GM12878 (cell line): Measurements from ENCODE around the gene THOC5.

ENCODE experiments used
- CTCF ChIP-seq, 3 experiments: IDR thresholded peaks in 2 of 3; conservative IDR thresholded peaks in 1 of 3; 2 replicates each; pipeline ENCODE4 v1.5.1; 2011; ENCODE audit warnings: low read depth in 3 of 3, low read length in 3 of 3, mild to moderate bottlenecking in 3 of 3, control low read depth in 2 of 3, moderate library complexity in 2 of 3, inconsistent platforms in 1 of 3, mixed read lengths in 1 of 3; ENCODE audit not compliant: control insufficient read depth in 2 of 3, insufficient read depth in 1 of 3; ENCODE audit errors: extremely low read depth in 1 of 3
- NFIC ChIP-seq: IDR thresholded peaks from 2 replicates; pipeline ENCODE4 v1.6.1; 2012; ENCODE audit warnings: low read depth, mild to moderate bottlenecking, inconsistent platforms, low read length, moderate library complexity
- POLR2A ChIP-seq: IDR thresholded peaks from 2 replicates; pipeline ENCODE4 v1.6.1; 2011; ENCODE audit warnings: low read depth, mild to moderate bottlenecking, low read length
- POLR2AphosphoS5 ChIP-seq: IDR thresholded peaks from 2 replicates; pipeline ENCODE4 v1.6.1; 2011; ENCODE audit warnings: mild to moderate bottlenecking, low read length, inconsistent platforms
- TF ChIP-seq, protein P1 (sequence below): IDR thresholded peaks from 2 replicates; pipeline ENCODE4 v1.6.1; 2012; ENCODE audit warnings: low read depth, low read length, improper control_type of control experiment
- TF ChIP-seq, protein P2 (sequence below): IDR thresholded peaks from 2 replicates; pipeline ENCODE4 v1.6.1; 2012; ENCODE audit warnings: mild to moderate bottlenecking, low read depth, low read length

GRCh38 chr22:29569011-29569678 lies 15.6 kb upstream of the THOC5 start:
- TF ChIP-seq, protein P1, sequence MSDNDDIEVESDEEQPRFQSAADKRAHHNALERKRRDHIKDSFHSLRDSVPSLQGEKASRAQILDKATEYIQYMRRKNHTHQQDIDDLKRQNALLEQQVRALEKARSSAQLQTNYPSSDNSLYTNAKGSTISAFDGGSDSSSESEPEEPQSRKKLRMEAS, result no peak
- TF ChIP-seq CTCF (IDR thresholded peaks at IDR 0.05 in 2 of 3, conservative IDR thresholded peaks at IDR 0.05 in 1 of 3; ENCODE audit: control insufficient read depth in 2 of 3, extremely low read depth in 1 of 3, insufficient read depth in 1 of 3, low read depth in 3 of 3, low read length in 3 of 3) (no peak), POLR2AphosphoS5 (no peak), NFIC (no peak), POLR2A (no peak)
- TF ChIP-seq, protein P2, sequence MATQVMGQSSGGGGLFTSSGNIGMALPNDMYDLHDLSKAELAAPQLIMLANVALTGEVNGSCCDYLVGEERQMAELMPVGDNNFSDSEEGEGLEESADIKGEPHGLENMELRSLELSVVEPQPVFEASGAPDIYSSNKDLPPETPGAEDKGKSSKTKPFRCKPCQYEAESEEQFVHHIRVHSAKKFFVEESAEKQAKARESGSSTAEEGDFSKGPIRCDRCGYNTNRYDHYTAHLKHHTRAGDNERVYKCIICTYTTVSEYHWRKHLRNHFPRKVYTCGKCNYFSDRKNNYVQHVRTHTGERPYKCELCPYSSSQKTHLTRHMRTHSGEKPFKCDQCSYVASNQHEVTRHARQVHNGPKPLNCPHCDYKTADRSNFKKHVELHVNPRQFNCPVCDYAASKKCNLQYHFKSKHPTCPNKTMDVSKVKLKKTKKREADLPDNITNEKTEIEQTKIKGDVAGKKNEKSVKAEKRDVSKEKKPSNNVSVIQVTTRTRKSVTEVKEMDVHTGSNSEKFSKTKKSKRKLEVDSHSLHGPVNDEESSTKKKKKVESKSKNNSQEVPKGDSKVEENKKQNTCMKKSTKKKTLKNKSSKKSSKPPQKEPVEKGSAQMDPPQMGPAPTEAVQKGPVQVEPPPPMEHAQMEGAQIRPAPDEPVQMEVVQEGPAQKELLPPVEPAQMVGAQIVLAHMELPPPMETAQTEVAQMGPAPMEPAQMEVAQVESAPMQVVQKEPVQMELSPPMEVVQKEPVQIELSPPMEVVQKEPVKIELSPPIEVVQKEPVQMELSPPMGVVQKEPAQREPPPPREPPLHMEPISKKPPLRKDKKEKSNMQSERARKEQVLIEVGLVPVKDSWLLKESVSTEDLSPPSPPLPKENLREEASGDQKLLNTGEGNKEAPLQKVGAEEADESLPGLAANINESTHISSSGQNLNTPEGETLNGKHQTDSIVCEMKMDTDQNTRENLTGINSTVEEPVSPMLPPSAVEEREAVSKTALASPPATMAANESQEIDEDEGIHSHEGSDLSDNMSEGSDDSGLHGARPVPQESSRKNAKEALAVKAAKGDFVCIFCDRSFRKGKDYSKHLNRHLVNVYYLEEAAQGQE, result no peak
